HepG2 (cell line): Measurements from ENCODE around the gene RIPK1. TPM values are rescaled to one million over a fixed set of nuclear protein-coding genes. Genes with fewer than 3 reads are reported as not detected.

Experiments
- BCL3 ChIP-seq: sonication (generic); formaldehyde crosslinking; IDR thresholded peaks from 2 replicates; pipeline ENCODE4 v1.5.1; 2020; ENCODE audit warnings: mild to moderate bottlenecking, missing genetic modification reagents, moderate library complexity
- EEA1 ChIP-seq: sonication (generic); formaldehyde crosslinking; IDR thresholded peaks from 2 replicates; pipeline ENCODE4 v1.5.1; 2020; ENCODE audit warnings: mild to moderate bottlenecking, missing genetic modification reagents, borderline replicate concordance
- ELF4 ChIP-seq: sonication (generic); formaldehyde crosslinking; IDR thresholded peaks from 2 replicates; pipeline ENCODE4 v1.5.0; 2020; ENCODE audit warnings: missing genetic modification reagents, mild to moderate bottlenecking, moderate library complexity, borderline replicate concordance
- FOXK1 ChIP-seq: sonication (generic); formaldehyde crosslinking; IDR thresholded peaks from 2 replicates; pipeline ENCODE4 v1.4.0; 2020; ENCODE audit warnings: low read depth, missing genetic modification reagents, borderline replicate concordance
- NFYC ChIP-seq: IDR thresholded peaks from 2 replicates; pipeline ENCODE4 v1.6.1; 2016; ENCODE audit warnings: missing genetic modification reagents, missing compliant biosample characterization
- POLR2G ChIP-seq: fragments of 200-400 bp; formaldehyde crosslinking; IDR thresholded peaks from 2 replicates; pipeline ENCODE4 v1.6.1; 2018; ENCODE audit warnings: mild to moderate bottlenecking, low read depth, low read length, moderate library complexity
- TSC22D2 ChIP-seq: sonication (generic); formaldehyde crosslinking; IDR thresholded peaks from 2 replicates; pipeline ENCODE4 v1.5.1; 2020; ENCODE audit warnings: missing genetic modification reagents, mild to moderate bottlenecking, borderline replicate concordance
- ZBTB40 ChIP-seq, 2 experiments: fragments of 450-650 bp in 1 of 2; sonication (generic) in 1 of 2; formaldehyde crosslinking in 1 of 2; IDR thresholded peaks; 2 replicates each; pipeline versions ENCODE4 v1.6.1 to v1.8.0; 2016 to 2022; ENCODE audit warnings: antibody characterized with exemption in 1 of 2, mild to moderate bottlenecking in 1 of 2, missing genetic modification reagents in 1 of 2
- ZFP82 ChIP-seq: sonication (generic); formaldehyde crosslinking; IDR thresholded peaks from 2 replicates; pipeline ENCODE4 v1.5.1; 2020; ENCODE audit warnings: mild to moderate bottlenecking, missing genetic modification reagents, borderline replicate concordance
- ZNF10 ChIP-seq: sonication (generic); formaldehyde crosslinking; IDR thresholded peaks from 2 replicates; pipeline ENCODE4 v1.4.0; 2020; ENCODE audit warnings: mild to moderate bottlenecking, low read depth, missing genetic modification reagents, borderline replicate concordance
- ZNF232 ChIP-seq: sonication (generic); formaldehyde crosslinking; IDR thresholded peaks from 2 replicates; pipeline ENCODE4 v1.4.0; 2020; ENCODE audit warnings: missing genetic modification reagents, borderline replicate concordance
- ZNF383 ChIP-seq: sonication (generic); formaldehyde crosslinking; IDR thresholded peaks from 2 replicates; pipeline ENCODE4 v1.4.0; 2020; ENCODE audit warnings: missing genetic modification reagents, mild to moderate bottlenecking, borderline replicate concordance
- ZNF710 ChIP-seq: sonication (generic); formaldehyde crosslinking; IDR thresholded peaks from 2 replicates; pipeline ENCODE4 v1.5.0; 2020; ENCODE audit warnings: mild to moderate bottlenecking, missing genetic modification reagents, borderline replicate concordance
- ZNF879 ChIP-seq: sonication (generic); formaldehyde crosslinking; IDR thresholded peaks from 2 replicates; pipeline ENCODE4 v1.8.1; 2023; ENCODE audit warnings: missing genetic modification reagents
- ZSCAN22 ChIP-seq: sonication (generic); formaldehyde crosslinking; IDR thresholded peaks from 2 replicates; pipeline ENCODE4 v1.4.0; 2020; ENCODE audit warnings: mild to moderate bottlenecking, missing genetic modification reagents
- polyA plus RNA-seq, 8 experiments: library from polyadenylated mRNA; depleted of rRNA in 3 of 8; stranded (reverse) in 7 of 8; unstranded in 1 of 8; fragments of >200 nt; fragmentation: Illumina TruSeq in 4 of 8; extraction: Trizol in 4 of 8; gene quantifications; 2 replicates each; pipeline versions ENCODE4 v1.2.1 to v1.2.3, GENCODE V29; 2011 to 2016; ENCODE audit warnings: low read depth in 4 of 8, missing spikeins in 1 of 8, mixed read lengths in 1 of 8; ENCODE audit not compliant: insufficient read depth in 1 of 8
- total RNA-seq, 5 experiments: library from RNA; depleted of rRNA; stranded (reverse); fragments of >200 nt; fragmentation: Illumina TruSeq; extraction: Trizol; gene quantifications; 2 replicates each; pipeline ENCODE4 v1.2.3, GENCODE V29; 2016; ENCODE audit warnings: low read depth in 1 of 5

Gene RIPK1
- total and polyA plus RNA-seq, 2 of the 13 experiments (the other 11 are each of a cell fraction or from before 2014, with no cell fraction given) = 9.0 to 10.3 TPM

GRCh38 chr6:3119040-3119723 lies 50.9 kb downstream of the RIPK1 start (continued):
- TF ChIP-seq ZNF710 (CRISPR knock-in tag) (0 out of 2 replicates have a peak, but pooled peaks have one; percentile 9), TSC22D2 (CRISPR knock-in tag) (0 out of 2 replicates have a peak, but pooled peaks have one; percentile 7), ZFP82 (CRISPR knock-in tag) (peak; percentile 63), ZBTB40 (IDR thresholded peaks at IDR 0.05) (no peak), ZBTB40 (CRISPR knock-in tag; IDR thresholded peaks at IDR 0.05) (0 out of 2 replicates have a peak, but pooled peaks have one; percentile 14), NFYC (CRISPR knock-in tag) (no peak), ZNF879 (CRISPR knock-in tag) (no peak), EEA1 (0 out of 2 replicates have a peak, but pooled peaks have one; percentile 77), FOXK1 (0 out of 2 replicates have a peak, but pooled peaks have one; percentile 3), ZNF383 (CRISPR knock-in tag) (peak; percentile 94; the same call in 1 of the 2 replicates), ZSCAN22 (CRISPR knock-in tag) (0 out of 2 replicates have a peak, but pooled peaks have one; percentile 16), POLR2G (peak; percentile 45), ZNF10 (CRISPR knock-in tag) (0 out of 2 replicates have a peak, but pooled peaks have one; percentile 30), ELF4 (peak; percentile 8; the same call in 1 of the 2 replicates), ZNF232 (peak; percentile 71; the same call in 1 of the 2 replicates), BCL3 (CRISPR knock-in tag) (peak; percentile 5; the same call in 1 of the 2 replicates)
